Endothelial cell (in vitro differentiated cells): Measurements from ENCODE around the gene PARP3. TPM values are rescaled to one million over a fixed set of nuclear protein-coding genes. Genes with fewer than 3 reads are reported as not detected.

Experiments used
- DNase-seq: peaks from one replicate; pipeline ENCODE4 v3.0.0; 2021; ENCODE audit warnings: low spot score
- H3K27ac Mint-ChIP-seq: one replicate; pipeline ENCODE4 v1.8.0; 2021; ENCODE audit warnings: mixed read lengths, inconsistent platforms; ENCODE audit not compliant: unreplicated experiment
- H3K27me3 Mint-ChIP-seq: one replicate; pipeline ENCODE4 v1.8.0; 2021; ENCODE audit warnings: mild to moderate bottlenecking, moderate library complexity, mixed read lengths, inconsistent platforms; ENCODE audit not compliant: unreplicated experiment
- H3K36me3 Mint-ChIP-seq: one replicate; pipeline ENCODE4 v1.8.0; 2021; ENCODE audit warnings: mild to moderate bottlenecking, low read depth, mixed read lengths, inconsistent platforms; ENCODE audit not compliant: unreplicated experiment
- H3K4me1 Mint-ChIP-seq: one replicate; pipeline ENCODE4 v1.8.0; 2021; ENCODE audit warnings: mild to moderate bottlenecking, mixed read lengths, inconsistent platforms; ENCODE audit not compliant: unreplicated experiment
- H3K4me3 Mint-ChIP-seq: one replicate; pipeline ENCODE4 v1.8.0; 2021; ENCODE audit warnings: mild to moderate bottlenecking, mixed read lengths, inconsistent platforms; ENCODE audit not compliant: unreplicated experiment
- H3K9me3 Mint-ChIP-seq: one replicate; pipeline ENCODE4 v1.8.0; 2021; ENCODE audit warnings: mixed read lengths, inconsistent platforms; ENCODE audit not compliant: unreplicated experiment
- total RNA-seq: library from RNA; stranded (reverse); fragmentation: NEBNext Ultra II Directional; extraction: Animal tissue kit (Norgen Biotek cat#: 25700); gene quantifications from one replicate; pipeline ENCODE4 v1.2.1, GENCODE V29; 2021; ENCODE audit not compliant: unreplicated experiment
- TF ChIP-seq, protein P1 (sequence below): fragments of 200-600 bp; sonication (generic); IDR thresholded peaks from one replicate; pipeline ENCODE4 v1.5.0; 2021; ENCODE audit warnings: antibody characterized with exemption; ENCODE audit not compliant: unreplicated experiment

The PARP3 gene
- total RNA-seq, 1 donor from 2014 or later, result 4.6 TPM

DNA sequence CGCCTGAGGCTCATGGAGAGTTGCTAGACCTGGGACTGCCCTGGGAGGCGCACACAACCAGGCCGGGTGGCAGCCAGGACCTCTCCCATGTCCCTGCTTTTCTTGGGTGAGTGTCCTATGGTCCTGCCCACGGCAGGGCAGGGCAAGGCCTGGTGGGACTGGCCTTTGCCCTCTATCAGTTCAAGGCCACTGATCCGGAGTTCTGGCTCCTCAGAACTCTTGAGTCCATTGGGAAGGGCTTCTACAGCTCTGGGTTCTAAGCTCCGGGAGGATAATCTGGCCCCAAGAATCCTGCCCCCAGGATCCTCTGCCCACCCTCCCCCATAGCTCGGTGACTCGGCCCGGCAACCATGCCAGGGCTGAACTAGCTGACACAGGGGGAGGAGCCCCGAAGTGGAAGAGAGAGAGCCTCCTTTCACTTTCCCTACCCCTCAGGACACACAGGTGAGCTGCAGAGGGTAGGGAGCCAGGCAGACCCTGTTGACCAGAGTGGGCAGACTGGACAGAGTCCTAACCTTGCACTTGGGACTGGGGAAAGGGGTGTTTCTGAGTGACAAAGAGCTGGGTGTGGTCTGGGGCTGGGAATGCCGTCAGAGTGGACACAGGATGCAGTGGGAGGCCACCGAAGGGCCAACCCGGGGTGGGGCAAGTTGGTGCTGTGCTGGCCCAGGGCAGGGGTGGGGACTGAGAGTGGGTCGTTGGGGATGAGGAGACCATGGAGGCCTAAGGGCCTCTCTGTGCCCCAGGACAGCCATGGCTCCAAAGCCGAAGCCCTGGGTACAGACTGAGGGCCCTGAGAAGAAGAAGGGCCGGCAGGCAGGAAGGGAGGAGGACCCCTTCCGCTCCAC lies 664 bp downstream of the PARP3 start:
- no peak for DNase-seq
- no peaks in the 10 kb centered on the region for H3K9me3 Mint-ChIP-seq
- H3K4me1 Mint-ChIP-seq, result peaks cover 20% of the 10 kb centered on the region
- H3K36me3 Mint-ChIP-seq, result peaks cover 16% of the 10 kb centered on the region
- peaks cover 6% of the 10 kb centered on the region for H3K27me3 Mint-ChIP-seq
- H3K4me3 Mint-ChIP-seq, result no peak overlapping the region
- H3K27ac Mint-ChIP-seq, result no peak overlapping the region
- TF ChIP-seq, protein P1, sequence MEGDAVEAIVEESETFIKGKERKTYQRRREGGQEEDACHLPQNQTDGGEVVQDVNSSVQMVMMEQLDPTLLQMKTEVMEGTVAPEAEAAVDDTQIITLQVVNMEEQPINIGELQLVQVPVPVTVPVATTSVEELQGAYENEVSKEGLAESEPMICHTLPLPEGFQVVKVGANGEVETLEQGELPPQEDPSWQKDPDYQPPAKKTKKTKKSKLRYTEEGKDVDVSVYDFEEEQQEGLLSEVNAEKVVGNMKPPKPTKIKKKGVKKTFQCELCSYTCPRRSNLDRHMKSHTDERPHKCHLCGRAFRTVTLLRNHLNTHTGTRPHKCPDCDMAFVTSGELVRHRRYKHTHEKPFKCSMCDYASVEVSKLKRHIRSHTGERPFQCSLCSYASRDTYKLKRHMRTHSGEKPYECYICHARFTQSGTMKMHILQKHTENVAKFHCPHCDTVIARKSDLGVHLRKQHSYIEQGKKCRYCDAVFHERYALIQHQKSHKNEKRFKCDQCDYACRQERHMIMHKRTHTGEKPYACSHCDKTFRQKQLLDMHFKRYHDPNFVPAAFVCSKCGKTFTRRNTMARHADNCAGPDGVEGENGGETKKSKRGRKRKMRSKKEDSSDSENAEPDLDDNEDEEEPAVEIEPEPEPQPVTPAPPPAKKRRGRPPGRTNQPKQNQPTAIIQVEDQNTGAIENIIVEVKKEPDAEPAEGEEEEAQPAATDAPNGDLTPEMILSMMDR, result no peak

DNA sequence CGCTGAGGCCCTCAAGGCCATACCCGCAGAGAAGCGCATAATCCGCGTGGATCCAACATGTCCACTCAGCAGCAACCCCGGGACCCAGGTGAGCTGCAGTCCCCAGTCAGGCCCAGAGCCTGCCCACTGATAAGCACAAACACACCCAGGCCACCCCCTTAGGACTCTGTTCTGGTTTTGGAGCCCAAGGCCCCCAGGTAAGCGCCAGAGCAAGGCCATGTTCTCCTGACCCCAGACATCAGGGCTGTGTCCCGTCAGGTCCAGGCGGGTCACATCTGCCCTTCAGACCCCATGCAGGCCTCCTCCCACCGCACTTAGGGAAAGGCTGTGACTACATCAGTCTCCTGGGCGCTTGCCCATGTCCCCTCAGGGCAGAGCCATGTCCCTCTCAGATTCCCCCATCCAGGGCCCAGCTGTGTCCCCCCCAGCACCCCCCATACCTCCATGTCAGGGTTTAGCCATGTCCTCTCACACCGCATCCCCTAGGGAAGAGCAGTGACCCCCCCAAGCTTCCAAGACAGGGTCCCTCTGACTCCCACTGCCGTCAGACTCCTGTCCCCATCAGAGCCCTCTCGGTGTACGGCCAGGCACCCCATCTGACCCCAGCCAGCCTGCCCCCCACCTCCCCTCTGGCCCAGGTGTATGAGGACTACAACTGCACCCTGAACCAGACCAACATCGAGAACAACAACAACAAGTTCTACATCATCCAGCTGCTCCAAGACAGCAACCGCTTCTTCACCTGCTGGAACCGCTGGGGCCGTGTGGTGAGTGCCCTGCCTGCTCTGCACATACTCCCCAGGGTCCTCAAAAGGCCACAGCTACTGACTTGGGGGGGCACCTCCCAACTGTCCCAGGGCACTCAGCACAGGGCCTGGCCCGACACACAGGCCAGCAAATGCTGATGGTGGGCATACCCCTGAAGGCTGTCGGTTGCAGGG lies 1.6 kb downstream of the PARP3 start:
- Mint-ChIP-seq H3K9me3 (no peaks in the 10 kb centered on the region), H3K4me3 (no peak overlapping the region), H3K4me1 (peaks cover 16% of the 10 kb centered on the region), H3K27me3 (peaks cover 8% of the 10 kb centered on the region), H3K36me3 (peaks cover 9% of the 10 kb centered on the region), H3K27ac (no peak overlapping the region)
- TF ChIP-seq, protein P1, result no peak
- no peak for DNase-seq

DNA sequence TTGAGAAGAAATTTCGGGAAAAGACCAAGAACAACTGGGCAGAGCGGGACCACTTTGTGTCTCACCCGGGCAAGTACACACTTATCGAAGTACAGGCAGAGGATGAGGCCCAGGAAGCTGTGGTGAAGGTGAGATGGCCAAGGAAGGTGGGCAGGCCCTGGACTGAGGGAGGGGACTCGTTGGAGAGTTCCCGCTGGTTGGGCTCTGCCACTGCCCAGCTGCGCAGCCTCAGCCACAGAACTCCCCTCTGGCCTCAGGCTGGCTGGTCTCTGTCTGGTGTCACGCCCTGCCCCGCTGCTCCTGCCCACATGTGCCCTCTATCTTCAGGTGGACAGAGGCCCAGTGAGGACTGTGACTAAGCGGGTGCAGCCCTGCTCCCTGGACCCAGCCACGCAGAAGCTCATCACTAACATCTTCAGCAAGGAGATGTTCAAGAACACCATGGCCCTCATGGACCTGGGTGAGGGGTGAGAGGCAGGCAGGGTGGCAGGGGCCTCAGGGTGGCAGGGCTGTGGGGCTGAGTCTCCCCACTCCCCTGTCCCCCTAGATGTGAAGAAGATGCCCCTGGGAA lies 2.4 kb downstream of the PARP3 start:
- H3K4me1 Mint-ChIP-seq, result peaks cover 12% of the 10 kb centered on the region
- peaks cover 4% of the 10 kb centered on the region for H3K36me3 Mint-ChIP-seq
- no peak overlapping the region for H3K4me3 Mint-ChIP-seq
- TF ChIP-seq, protein P1, result no peak
- no peak for DNase-seq
- no peak overlapping the region for H3K27ac Mint-ChIP-seq
- H3K27me3 Mint-ChIP-seq, result peaks cover 11% of the 10 kb centered on the region
- H3K9me3 Mint-ChIP-seq, result no peaks in the 10 kb centered on the region

DNA sequence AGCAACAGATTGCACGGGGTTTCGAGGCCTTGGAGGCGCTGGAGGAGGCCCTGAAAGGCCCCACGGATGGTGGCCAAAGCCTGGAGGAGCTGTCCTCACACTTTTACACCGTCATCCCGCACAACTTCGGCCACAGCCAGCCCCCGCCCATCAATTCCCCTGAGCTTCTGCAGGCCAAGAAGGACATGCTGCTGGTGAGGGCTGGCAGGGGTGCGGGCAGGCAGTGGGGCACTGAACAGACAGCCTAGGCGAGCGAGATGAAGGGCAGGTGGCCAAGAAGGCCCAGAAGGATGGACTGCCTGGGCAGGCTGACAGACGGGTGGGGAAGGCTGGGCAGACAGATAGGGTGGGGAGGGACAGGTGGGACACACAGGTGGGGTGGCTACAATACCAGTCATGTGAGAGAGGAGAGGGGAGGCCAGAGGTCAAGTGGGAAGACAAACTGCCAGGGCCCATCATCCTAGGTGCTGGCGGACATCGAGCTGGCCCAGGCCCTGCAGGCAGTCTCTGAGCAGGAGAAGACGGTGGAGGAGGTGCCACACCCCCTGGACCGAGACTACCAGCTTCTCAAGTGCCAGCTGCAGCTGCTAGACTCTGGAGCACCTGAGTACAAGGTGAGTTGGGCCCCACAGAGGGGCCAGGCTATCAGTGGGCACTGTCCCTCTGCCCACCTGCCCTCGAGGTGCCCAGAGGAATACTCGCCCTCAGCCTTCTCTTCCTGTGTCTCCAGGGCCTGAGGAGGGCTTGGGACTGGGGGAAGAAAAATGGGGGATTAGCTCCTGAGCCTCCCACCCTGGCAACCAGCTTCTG lies 3.1 kb downstream of the PARP3 start:
- H3K27me3 Mint-ChIP-seq, result peaks cover 12% of the 10 kb centered on the region
- H3K9me3 Mint-ChIP-seq, result no peaks in the 10 kb centered on the region
- H3K4me1 Mint-ChIP-seq, result peaks cover 12% of the 10 kb centered on the region
- H3K4me3 Mint-ChIP-seq, result no peak overlapping the region
- TF ChIP-seq, protein P1, result no peak
- peaks cover 4% of the 10 kb centered on the region for H3K36me3 Mint-ChIP-seq
- H3K27ac Mint-ChIP-seq, result no peak overlapping the region
- DNase-seq, result no peak
